K562 (cell line): ENCODE measurements around the gene PAX8. TPM values are rescaled to one million over a fixed set of nuclear protein-coding genes. Genes with fewer than 3 reads are reported as not detected.

Experiments
- ATAC-seq: fragments of 200-7000 bp; cut with Tn5 transposase; 3 replicates; pipeline ENCODE4 v1.9.1; 2020; ENCODE audit warnings: moderate library complexity
- BruUV-seq: library from RNA; stranded (reverse); fragments of 400-500 nt; replicated peaks from 2 replicates; lab custom pipeline; 2021; lab: Mats Ljungman, UMichigan
- CTCF ChIA-PET: fragments of 300-600 bp; formaldehyde crosslinking; extraction: SDS; loops from one replicate; lab custom pipeline; 2021; ENCODE audit warnings: low intra/inter-chr PET ratio; lab: Yijun Ruan, JAX
- POLR2A ChIA-PET: fragments of 300-600, 350-650 bp; sonication (Branson Sonifier 250); formaldehyde crosslinking; extraction: SDS; loops from one replicate; lab custom pipeline; 2021; ENCODE audit warnings: antibody characterized with exemption, inconsistent platforms; lab: Yijun Ruan, JAX
- DNase-seq, 4 experiments: peaks; one replicate each; pipeline versions ENCODE4 v3.0.0 to v3.0.0-alpha.2; 2011 to 2018; ENCODE audit warnings: low spot score in 3 of 4, mixed read lengths in 3 of 4; ENCODE audit errors: extremely low read depth in 1 of 4
- FAIRE-seq: peaks from 2 replicates; lab custom pipeline; 2011; peaks lifted over from hg19 to GRCh38; lab: Jason Lieb, UNC
- H2AFZ ChIP-seq: 2 replicates; pipeline ENCODE4 v1.6.0; 2011; ENCODE audit warnings: low read depth, low read length, control low read depth, inconsistent platforms
- H3K27ac ChIP-seq: fragments of 200-600 bp; 3 replicates; pipeline ENCODE4 v1.8.0; 2011; ENCODE audit warnings: low read depth, mild to moderate bottlenecking, control low read depth, inconsistent platforms, low read length, moderate library complexity, mixed read lengths; ENCODE audit errors: extremely low read depth
- H3K27me3 ChIP-seq, 2 experiments: fragments of 300-600 bp in 1 of 2; 2 replicates in 1 of 2; 3 replicates in 1 of 2; pipeline versions ENCODE4 v1.6.0 to v1.8.0; 2011; ENCODE audit warnings: inconsistent platforms in 2 of 2, low read length in 2 of 2, mild to moderate bottlenecking in 1 of 2, mixed read lengths in 1 of 2, moderate library complexity in 1 of 2; ENCODE audit not compliant: control insufficient read depth in 2 of 2, insufficient read depth in 2 of 2
- H3K36me3 ChIP-seq: fragments of 300-600 bp; 3 replicates; pipeline ENCODE4 v1.8.0; 2011; ENCODE audit warnings: mild to moderate bottlenecking, low read length, inconsistent platforms; ENCODE audit not compliant: control insufficient read depth, insufficient read depth
- H3K4me1 ChIP-seq, 2 experiments: fragments of 200-600 bp in 1 of 2; replicated peaks in 1 of 2; 2 replicates in 1 of 2; 3 replicates in 1 of 2; pipeline versions ENCODE4 v1.5.1 to v1.8.0; 2011; ENCODE audit warnings: inconsistent platforms in 2 of 2, low read length in 2 of 2, mild to moderate bottlenecking in 1 of 2, mixed read lengths in 1 of 2, moderate library complexity in 1 of 2; ENCODE audit not compliant: control insufficient read depth in 2 of 2, insufficient read depth in 2 of 2
- H3K4me2 ChIP-seq: 2 replicates; pipeline ENCODE4 v1.6.1; 2011; ENCODE audit warnings: low read length, control low read depth, inconsistent platforms, mixed read lengths; ENCODE audit not compliant: insufficient read depth
- H3K4me3 ChIP-seq: fragments of 200-600 bp; sonication (generic), shearing (Covaris generic); 2 replicates; pipeline ENCODE4 v1.5.1; 2016; ENCODE audit warnings: control low read depth, inconsistent platforms
- H3K79me2 ChIP-seq: fragments of 200-600 bp; 3 replicates; pipeline ENCODE4 v1.8.0; 2011; ENCODE audit warnings: low read length, inconsistent platforms; ENCODE audit not compliant: control insufficient read depth, insufficient read depth
- H3K9ac ChIP-seq, 2 experiments: 2 replicates each; pipeline versions ENCODE4 v1.6.0 to v1.6.1; 2011; ENCODE audit warnings: low read depth in 2 of 2, low read length in 2 of 2, control low read depth in 1 of 2, inconsistent platforms in 1 of 2, mild to moderate bottlenecking in 1 of 2, mixed read lengths in 1 of 2; ENCODE audit not compliant: insufficient read depth in 1 of 2
- H3K9me1 ChIP-seq: one replicate; pipeline ENCODE4 v1.6.0; 2011; ENCODE audit warnings: inconsistent platforms, mild to moderate bottlenecking, low read length, moderate library complexity; ENCODE audit not compliant: control insufficient read depth, insufficient read depth
- H3K9me3 ChIP-seq: replicated peaks from 2 replicates; pipeline ENCODE4 v1.5.1; 2011; ENCODE audit warnings: low read depth, low read length, inconsistent platforms; ENCODE audit not compliant: control insufficient read depth, insufficient read depth
- H4K20me1 ChIP-seq: replicated peaks from 2 replicates; pipeline ENCODE4 v1.6.1; 2011; ENCODE audit warnings: low read length, inconsistent platforms, mixed read lengths; ENCODE audit not compliant: control insufficient read depth, insufficient read depth
- FOSL1 ChIP-seq: fragments of 200-800 bp; sonication (Bioruptor generic); conservative IDR thresholded peaks from 2 replicates; pipeline ENCODE4 v1.6.1; 2016; ENCODE audit warnings: missing genetic modification characterization, missing compliant biosample characterization
- ZKSCAN3 ChIP-seq: fragments of 250-450 bp; sonication (Bioruptor Pico); IDR thresholded peaks from 2 replicates; pipeline ENCODE4 v1.4.0; 2020
- ZNF592 ChIP-seq: fragments of 450-650 bp; IDR thresholded peaks from 2 replicates; pipeline ENCODE4 v1.6.1; 2017; ENCODE audit warnings: antibody characterized with exemption, mild to moderate bottlenecking
- WGBS: fragments of 100-300 bp; shearing (Covaris generic); methylation state at CpG from one replicate; pipeline ENCODE4 v1.1.6; 2016; ENCODE audit warnings: low coverage, mixed read lengths; ENCODE audit not compliant: insufficient coverage; ENCODE audit errors: missing lambda C conversion rate; 5-methylcytosine and 5-hydroxymethylcytosine counted together
- in situ Hi-C: fragments of 300-500 bp; cut with MboI; formaldehyde crosslinking; loops from 4 replicates; pipeline ENCODE4 v1.15.0; 2018; ENCODE audit warnings: inconsistent platforms, mixed read lengths
- intact Hi-C: fragments of 100-400 bp; cut with micrococcal nuclease; formaldehyde crosslinking; loops from 2 replicates; pipeline ENCODE4 v1.14.2; 2022
- polyA plus RNA-seq, 8 experiments: library from polyadenylated mRNA; depleted of rRNA in 4 of 8; stranded (reverse) in 5 of 8; unstranded in 3 of 8; fragments of >200 nt; fragmentation: Nextera tagmentation in 2 of 8; fragmentation: Illumina TruSeq in 1 of 8; extraction: Ambion mirVana in 2 of 8; extraction: Trizol in 1 of 8; gene quantifications; 2 replicates each; pipeline versions ENCODE4 v1.2.1 to v1.2.3, GENCODE V29; 2011 to 2014; ENCODE audit warnings: inconsistent platforms in 1 of 8, missing spikeins in 1 of 8
- total RNA-seq, 7 experiments: library from RNA; depleted of rRNA in 6 of 7; stranded (reverse); fragments of >200 nt in 6 of 7; fragmentation: Illumina TruSeq in 2 of 7; extraction: Trizol in 2 of 7; gene quantifications; 2 replicates each; pipeline versions ENCODE4 v1.2.1 to v1.2.3, GENCODE V29; 2011 to 2021; ENCODE audit warnings: low replicate concordance in 1 of 7

PAX8 gene
- total and polyA plus RNA-seq, 9 of the 15 experiments (the other 6 are each of a cell fraction or from before 2014, with no cell fraction given): 0.13 to 2.1 (median 0.51) TPM

GRCh38 chr2:113179446-113180045 lies 99.2 kb downstream of the PAX8 start (continued):
- 0 out of 2 replicates have a peak, but pooled peaks have one; percentile 40 for TF ChIP-seq ZNF592

- Histone ChIP-seq H3K36me3 (peaks cover 45% of the 10 kb centered on the region; the same call in 2 of the 3 replicates), H3K4me2 (no peak overlapping the region), H3K9ac (0 out of 4 replicates have a peak overlapping the region, but pooled peaks of 1 of the 2 experiments have one; percentile 29), H3K9me3 (no peaks in the 10 kb centered on the region), H3K9me1 (peaks cover 11% of the 10 kb centered on the region), H2AFZ (no peak overlapping the region), H4K20me1 (peaks cover 10% of the 10 kb centered on the region), H3K4me1 (peaks cover 38 to 42% of the 10 kb centered on the region in 2 experiments; a peak in 4 of 5 replicates), H3K4me3 (no peak overlapping the region), H3K27me3 (no peaks in the 10 kb centered on the region), H3K79me2 (peaks cover 26% of the 10 kb centered on the region), H3K27ac (no peak overlapping the region)
- TF ChIP-seq FOSL1 (tag) (peak; percentile 36), ZKSCAN3 (CRISPR knock-in tag) (no peak)
- 64% methylated on average over 4 of the region's 4 CpGs for WGBS
- DNase-seq (no peak), FAIRE-seq (no peak), ATAC-seq (no peak)
- in situ Hi-C loops: no loop called here
- POLR2A ChIA-PET: no interaction called here
- CTCF ChIA-PET: no interaction called here
- no TSS peak for BruUV-seq
- intact Hi-C loops: no loop called here
Measured at GRCh38 chr2:113178891-113179290, 99.8 kb downstream of the PAX8 start.
